Right atrium auricular region (tissue), 2 donors: ENCODE measurements around the gene PDAP1. TPM values are rescaled to one million over a fixed set of nuclear protein-coding genes. Genes with fewer than 3 reads are reported as not detected.

Source experiments
- DNase-seq: peaks from one replicate; pipeline ENCODE4 v3.0.0-alpha.2; 2019; ENCODE audit warnings: low spot score
- H3K27ac ChIP-seq, 2 donors: fragments of 200-600 bp; sonication (generic); 1 replicate in 1 of 2; 2 replicates in 1 of 2; pipeline ENCODE4 v1.5.1; 2016 to 2019
- H3K27me3 ChIP-seq, 2 donors: fragments of 200-600 bp; sonication (generic); one replicate each; pipeline versions ENCODE4 v1.5.1 to v1.6.0; 2017 to 2019
- H3K36me3 ChIP-seq: fragments of 200-600 bp; sonication (generic); one replicate; pipeline ENCODE4 v1.5.1; 2016
- H3K4me1 ChIP-seq, 2 donors: fragments of 200-600 bp; sonication (generic); one replicate each; pipeline versions ENCODE4 v1.5.1 to v1.6.0; 2017 to 2019
- H3K4me3 ChIP-seq, 2 donors: fragments of 200-600 bp; sonication (generic); 1 replicate in 1 of 2; 2 replicates in 1 of 2; pipeline ENCODE4 v1.5.1; 2017 to 2019; ENCODE audit warnings: mild to moderate bottlenecking in 1 of 2, moderate library complexity in 1 of 2
- H3K9me3 ChIP-seq, 2 donors: fragments of 200-600 bp; sonication (generic); one replicate each; pipeline ENCODE4 v1.5.1; 2019
- CTCF ChIP-seq, 2 donors: fragments of 200-600 bp; sonication (generic); IDR thresholded peaks; one replicate each; pipeline ENCODE4 v1.5.1; 2019; ENCODE audit warnings: antibody characterized with exemption in 2 of 2
- total RNA-seq, 2 donors: library from RNA; depleted of rRNA; stranded (reverse); fragments of >200 nt; gene quantifications; one replicate each; pipeline ENCODE4 v1.1.0, GENCODE V29; 2016

Gene PDAP1
- total RNA-seq, 2 donors from 2014 or later, result 70.9 to 93.3 TPM

GRCh38 chr7:99375070-99375807 lies 33.2 kb downstream of the PDAP1 start:
- Histone ChIP-seq H3K36me3 (peaks cover 11% of the 10 kb centered on the region), H3K4me3 (peak overlapping the region; percentile 82 to 94), H3K4me1 (peaks cover 0 to 52% of the 10 kb centered on the region in 2 donors), H3K9me3 (no peaks in the 10 kb centered on the region), H3K27me3 (no peaks in the 10 kb centered on the region), H3K27ac (peak overlapping the region; percentile 90)
- no peak for TF ChIP-seq CTCF (IDR thresholded peaks at IDR 0.05)
- peak; percentile 76 for DNase-seq

GRCh38 chr7:99374111-99375064 lies 34.0 kb downstream of the PDAP1 start, which contains the start of gene ARPC1B:
Gene ARPC1B (plus strand): TSS chr7:99374730. CDS start chr7:99385715, 10,985 bp downstream.
- peak within 1 kb of the TSS; percentile 90 for H3K27ac ChIP-seq
- peaks cover 11% of the 10 kb centered on the region for H3K36me3 ChIP-seq
- peak; percentile 78 for DNase-seq
- peak within 1 kb of the TSS; percentile 82 to 94 for H3K4me3 ChIP-seq
- no peaks in the 10 kb centered on the region for H3K9me3 ChIP-seq
- peaks cover 0 to 43% of the 10 kb centered on the region in 2 donors for H3K4me1 ChIP-seq
- H3K27me3 ChIP-seq, result no peaks in the 10 kb centered on the region
- TF ChIP-seq CTCF (IDR thresholded peaks at IDR 0.05), result no peak

GRCh38 chr7:99373091-99374066 lies 35.0 kb downstream of the PDAP1 start:
- TF ChIP-seq CTCF (IDR thresholded peaks at IDR 0.05), result no peak
- no peak for DNase-seq
- Histone ChIP-seq H3K9me3 (no peaks in the 10 kb centered on the region), H3K4me1 (peaks cover 0 to 35% of the 10 kb centered on the region in 2 donors), H3K27ac (peak overlapping the region; percentile 90), H3K4me3 (peak overlapping the region; percentile 82 to 94), H3K36me3 (peaks cover 10% of the 10 kb centered on the region), H3K27me3 (no peaks in the 10 kb centered on the region)

GRCh38 chr7:99372275-99373090 lies 35.9 kb downstream of the PDAP1 start:
- no peak overlapping the region for H3K27ac ChIP-seq
- no peak for DNase-seq
- no peak overlapping the region for H3K4me3 ChIP-seq
- peaks cover under 1% of the 10 kb centered on the region for H3K36me3 ChIP-seq
- no peak for TF ChIP-seq CTCF (IDR thresholded peaks at IDR 0.05)
- no peaks in the 10 kb centered on the region for H3K9me3 ChIP-seq
- peaks cover 0 to 31% of the 10 kb centered on the region in 2 donors for H3K4me1 ChIP-seq
- no peaks in the 10 kb centered on the region for H3K27me3 ChIP-seq
